SK-N-SH treated with all-trans-retinoic acid at 6 μM for 48 hours (cell line): Measurements from ENCODE around the gene GTPBP1.

Source experiments
- ATAC-seq: fragments of 200-7000 bp; cut with Tn5 transposase; 3 replicates; pipeline ENCODE4 v1.9.1; 2020; ENCODE audit warnings: mild to moderate bottlenecking, moderate library complexity
- ARNTL ChIP-seq: fragments of 450-650 bp; formaldehyde crosslinking; IDR thresholded peaks from 2 replicates; pipeline ENCODE4 v1.5.0; 2020; ENCODE audit warnings: low read depth, mild to moderate bottlenecking, moderate library complexity, borderline replicate concordance
- BACH2 ChIP-seq: fragments of 250-450 bp; sonication (Bioruptor Pico); IDR thresholded peaks from 2 replicates; pipeline ENCODE4 v1.9.0; 2021; ENCODE audit warnings: mild to moderate bottlenecking, borderline replicate concordance
- CSDC2 ChIP-seq: fragments of 250-450 bp; sonication (Bioruptor Pico); IDR thresholded peaks from 2 replicates; pipeline ENCODE4 v1.5.0; 2020; ENCODE audit warnings: mild to moderate bottlenecking, moderate library complexity
- ESRRG ChIP-seq: fragments of 250-450 bp; sonication (Bioruptor Pico); IDR thresholded peaks from 2 replicates; pipeline ENCODE4 v1.6.1; 2021; ENCODE audit warnings: mild to moderate bottlenecking
- GLIS3 ChIP-seq: fragments of 250-450 bp; sonication (Bioruptor Pico); IDR thresholded peaks from 2 replicates; pipeline ENCODE4 v1.5.0; 2020; ENCODE audit warnings: mild to moderate bottlenecking, moderate library complexity
- OSR1 ChIP-seq: fragments of 250-450 bp; sonication (Bioruptor Pico); IDR thresholded peaks from 2 replicates; pipeline ENCODE4 v1.8.0; 2022; ENCODE audit warnings: moderate library complexity, mild to moderate bottlenecking, inconsistent platforms
- RARB ChIP-seq: fragments of 250-450 bp; sonication (Bioruptor Pico); IDR thresholded peaks from 2 replicates; pipeline ENCODE4 v1.8.0; 2021; ENCODE audit warnings: mild to moderate bottlenecking, moderate library complexity
- SNAI2 ChIP-seq: fragments of 250-450 bp; sonication (Bioruptor Pico); IDR thresholded peaks from 2 replicates; pipeline ENCODE4 v1.5.0; 2020; ENCODE audit warnings: mild to moderate bottlenecking, moderate library complexity
- TOX ChIP-seq: fragments of 250-450 bp; sonication (Bioruptor Pico); IDR thresholded peaks from 2 replicates; pipeline ENCODE4 v1.8.0; 2021; ENCODE audit warnings: mild to moderate bottlenecking, moderate library complexity, borderline replicate concordance
- ZC3H10 ChIP-seq: fragments of 250-450 bp; sonication (Bioruptor Pico); IDR thresholded peaks from 2 replicates; pipeline ENCODE4 v1.5.1; 2021; ENCODE audit warnings: mild to moderate bottlenecking, moderate library complexity
- ZFP3 ChIP-seq: fragments of 250-450 bp; sonication (Bioruptor Pico); IDR thresholded peaks from 2 replicates; pipeline ENCODE4 v1.5.0; 2020; ENCODE audit warnings: mild to moderate bottlenecking, moderate library complexity
- ZNF565 ChIP-seq: fragments of 450-650 bp; formaldehyde crosslinking; conservative IDR thresholded peaks from 2 replicates; pipeline ENCODE4 v1.5.0; 2020; ENCODE audit warnings: low read depth, mild to moderate bottlenecking, moderate library complexity
- ZNF70 ChIP-seq: fragments of 450-650 bp; formaldehyde crosslinking; IDR thresholded peaks from 2 replicates; pipeline ENCODE4 v1.5.0; 2020; ENCODE audit warnings: mild to moderate bottlenecking, moderate library complexity
- ZNF8 ChIP-seq: fragments of 450-650 bp; formaldehyde crosslinking; IDR thresholded peaks from 2 replicates; pipeline ENCODE4 v1.5.0; 2020; ENCODE audit warnings: mild to moderate bottlenecking, moderate library complexity
- TF ChIP-seq, protein P1 (sequence below): fragments of 250-450 bp; sonication (Bioruptor Pico); IDR thresholded peaks from 2 replicates; pipeline ENCODE4 v1.5.1; 2020; ENCODE audit warnings: low read depth, mild to moderate bottlenecking, moderate library complexity
- TF ChIP-seq, protein P2 (sequence below): fragments of 250-450 bp; sonication (Bioruptor Pico); IDR thresholded peaks from 2 replicates; pipeline ENCODE4 v1.8.0; 2020; ENCODE audit warnings: mild to moderate bottlenecking, moderate library complexity, borderline replicate concordance
- TF ChIP-seq, protein P3 (sequence below): fragments of 250-450 bp; sonication (Bioruptor Pico); IDR thresholded peaks from 2 replicates; pipeline ENCODE4 v1.5.0; 2020; ENCODE audit warnings: mild to moderate bottlenecking, moderate library complexity

The GTPBP1 gene

GRCh38 chr22:38729946-38730345, 24.2 kb downstream of the GTPBP1 start:
- no peak for TF ChIP-seq GLIS3 (CRISPR knock-in tag)
- TF ChIP-seq, protein P1, sequence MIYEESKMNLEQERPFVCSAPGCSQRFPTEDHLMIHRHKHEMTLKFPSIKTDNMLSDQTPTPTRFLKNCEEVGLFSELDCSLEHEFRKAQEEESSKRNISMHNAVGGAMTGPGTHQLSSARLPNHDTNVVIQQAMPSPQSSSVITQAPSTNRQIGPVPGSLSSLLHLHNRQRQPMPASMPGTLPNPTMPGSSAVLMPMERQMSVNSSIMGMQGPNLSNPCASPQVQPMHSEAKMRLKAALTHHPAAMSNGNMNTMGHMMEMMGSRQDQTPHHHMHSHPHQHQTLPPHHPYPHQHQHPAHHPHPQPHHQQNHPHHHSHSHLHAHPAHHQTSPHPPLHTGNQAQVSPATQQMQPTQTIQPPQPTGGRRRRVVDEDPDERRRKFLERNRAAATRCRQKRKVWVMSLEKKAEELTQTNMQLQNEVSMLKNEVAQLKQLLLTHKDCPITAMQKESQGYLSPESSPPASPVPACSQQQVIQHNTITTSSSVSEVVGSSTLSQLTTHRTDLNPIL (CRISPR knock-in tag): no peak
- no peak for TF ChIP-seq RARB
- TF ChIP-seq, protein P2, sequence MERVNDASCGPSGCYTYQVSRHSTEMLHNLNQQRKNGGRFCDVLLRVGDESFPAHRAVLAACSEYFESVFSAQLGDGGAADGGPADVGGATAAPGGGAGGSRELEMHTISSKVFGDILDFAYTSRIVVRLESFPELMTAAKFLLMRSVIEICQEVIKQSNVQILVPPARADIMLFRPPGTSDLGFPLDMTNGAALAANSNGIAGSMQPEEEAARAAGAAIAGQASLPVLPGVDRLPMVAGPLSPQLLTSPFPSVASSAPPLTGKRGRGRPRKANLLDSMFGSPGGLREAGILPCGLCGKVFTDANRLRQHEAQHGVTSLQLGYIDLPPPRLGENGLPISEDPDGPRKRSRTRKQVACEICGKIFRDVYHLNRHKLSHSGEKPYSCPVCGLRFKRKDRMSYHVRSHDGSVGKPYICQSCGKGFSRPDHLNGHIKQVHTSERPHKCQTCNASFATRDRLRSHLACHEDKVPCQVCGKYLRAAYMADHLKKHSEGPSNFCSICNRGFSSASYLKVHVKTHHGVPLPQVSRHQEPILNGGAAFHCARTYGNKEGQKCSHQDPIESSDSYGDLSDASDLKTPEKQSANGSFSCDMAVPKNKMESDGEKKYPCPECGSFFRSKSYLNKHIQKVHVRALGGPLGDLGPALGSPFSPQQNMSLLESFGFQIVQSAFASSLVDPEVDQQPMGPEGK (CRISPR knock-in tag): no peak
- no peak for TF ChIP-seq SNAI2 (CRISPR knock-in tag)
- TF ChIP-seq BACH2 (CRISPR knock-in tag): no peak
- TF ChIP-seq TOX: no peak
- no peak for TF ChIP-seq ESRRG
- TF ChIP-seq ZNF8 (CRISPR knock-in tag): no peak
- TF ChIP-seq, all 23 proteins: peak for 0
- ATAC-seq: no peak

- no peak for ATAC-seq
- no peak for TF ChIP-seq CSDC2 (CRISPR knock-in tag)
- no peak for TF ChIP-seq ARNTL
- TF ChIP-seq ZNF70 (CRISPR knock-in tag): no peak
- no peak for TF ChIP-seq GLIS3 (CRISPR knock-in tag)
- TF ChIP-seq RARB: no peak
- TF ChIP-seq TOX: no peak
- TF ChIP-seq ZFP3 (CRISPR knock-in tag): no peak
- TF ChIP-seq, protein P3, sequence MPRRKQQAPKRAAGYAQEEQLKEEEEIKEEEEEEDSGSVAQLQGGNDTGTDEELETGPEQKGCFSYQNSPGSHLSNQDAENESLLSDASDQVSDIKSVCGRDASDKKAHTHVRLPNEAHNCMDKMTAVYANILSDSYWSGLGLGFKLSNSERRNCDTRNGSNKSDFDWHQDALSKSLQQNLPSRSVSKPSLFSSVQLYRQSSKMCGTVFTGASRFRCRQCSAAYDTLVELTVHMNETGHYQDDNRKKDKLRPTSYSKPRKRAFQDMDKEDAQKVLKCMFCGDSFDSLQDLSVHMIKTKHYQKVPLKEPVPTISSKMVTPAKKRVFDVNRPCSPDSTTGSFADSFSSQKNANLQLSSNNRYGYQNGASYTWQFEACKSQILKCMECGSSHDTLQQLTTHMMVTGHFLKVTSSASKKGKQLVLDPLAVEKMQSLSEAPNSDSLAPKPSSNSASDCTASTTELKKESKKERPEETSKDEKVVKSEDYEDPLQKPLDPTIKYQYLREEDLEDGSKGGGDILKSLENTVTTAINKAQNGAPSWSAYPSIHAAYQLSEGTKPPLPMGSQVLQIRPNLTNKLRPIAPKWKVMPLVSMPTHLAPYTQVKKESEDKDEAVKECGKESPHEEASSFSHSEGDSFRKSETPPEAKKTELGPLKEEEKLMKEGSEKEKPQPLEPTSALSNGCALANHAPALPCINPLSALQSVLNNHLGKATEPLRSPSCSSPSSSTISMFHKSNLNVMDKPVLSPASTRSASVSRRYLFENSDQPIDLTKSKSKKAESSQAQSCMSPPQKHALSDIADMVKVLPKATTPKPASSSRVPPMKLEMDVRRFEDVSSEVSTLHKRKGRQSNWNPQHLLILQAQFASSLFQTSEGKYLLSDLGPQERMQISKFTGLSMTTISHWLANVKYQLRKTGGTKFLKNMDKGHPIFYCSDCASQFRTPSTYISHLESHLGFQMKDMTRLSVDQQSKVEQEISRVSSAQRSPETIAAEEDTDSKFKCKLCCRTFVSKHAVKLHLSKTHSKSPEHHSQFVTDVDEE: no peak
- no peak for TF ChIP-seq ESRRG
- TF ChIP-seq OSR1 (CRISPR knock-in tag): no peak
These were observed 24.7 kb downstream of the GTPBP1 start for GRCh38 chr22:38730411-38730871.

- no peak for TF ChIP-seq ZNF565 (CRISPR knock-in tag)
- TF ChIP-seq, protein P2 (CRISPR knock-in tag): no peak
- TF ChIP-seq, protein P3: no peak
- TF ChIP-seq ZC3H10 (CRISPR knock-in tag): no peak
- no peak for TF ChIP-seq TOX
- TF ChIP-seq SNAI2 (CRISPR knock-in tag): no peak
- TF ChIP-seq ESRRG: no peak
- no peak for TF ChIP-seq RARB
- TF ChIP-seq, all 23 proteins: peak for 0
- ATAC-seq: no peak
These were observed 26.0 kb downstream of the GTPBP1 start for GRCh38 chr22:38731703-38732161.

- no peak for ATAC-seq
- no peak for TF ChIP-seq BACH2 (CRISPR knock-in tag)
- no peak for TF ChIP-seq ARNTL
- TF ChIP-seq TOX: no peak
- TF ChIP-seq, protein P3: no peak
- no peak for TF ChIP-seq RARB
- TF ChIP-seq, protein P2 (CRISPR knock-in tag): no peak
These were observed 26.6 kb downstream of the GTPBP1 start for GRCh38 chr22:38732251-38732815.
